ENCODE measurements around the gene FUT4.
"Not testable (repeated sequence)": the region's sequence is repeated elsewhere in the genome, so short reads cannot be mapped to it uniquely, and the experiment has no call there.

Gene FUT4

GRCh38 chr11:94543695-94544645, at the start of gene FUT4:
TSS of gene FUT4 (plus strand) at chr11:94543921. CDS start at chr11:94544134, 213 bp downstream.
- DNase-seq: peak; percentile 95

- DNase-seq: no peak
These were observed 49.5 kb upstream of the FUT4 start for GRCh38 chr11:94494126-94494680.

- DNase-seq: no peak
These were observed 43.5 kb upstream of the FUT4 start for GRCh38 chr11:94500181-94500580.

GRCh38 chr11:94501522-94501921, 42.2 kb upstream of the FUT4 start:
- no peak for DNase-seq

- no peak for DNase-seq
These were observed 38.9 kb upstream of the FUT4 start for GRCh38 chr11:94504689-94505293.

- DNase-seq: not testable (repeated sequence)
These were observed 37.2 kb upstream of the FUT4 start for GRCh38 chr11:94506513-94506912.

GRCh38 chr11:94507485-94507884, 36.2 kb upstream of the FUT4 start:
- DNase-seq: no peak

- peak; percentile 92 for DNase-seq
These were observed 31.6 kb upstream of the FUT4 start, which contains the start of gene C11orf97 for GRCh38 chr11:94511932-94512781. TSS of gene C11orf97 (plus strand) at chr11:94512461. CDS start at chr11:94512529, 68 bp downstream.

GRCh38 chr11:94513091-94513490, 30.6 kb upstream of the FUT4 start:
- DNase-seq: no peak

- no peak for DNase-seq
These were observed 28.3 kb upstream of the FUT4 start for GRCh38 chr11:94515398-94515797.

GRCh38 chr11:94516725-94517124, 27.0 kb upstream of the FUT4 start:
- no peak for DNase-seq

- DNase-seq: no peak
These were observed 25.4 kb upstream of the FUT4 start for GRCh38 chr11:94518300-94518699.

GRCh38 chr11:94519478-94520084, 24.1 kb upstream of the FUT4 start:
- no peak for DNase-seq

GRCh38 chr11:94521684-94522083, 22.0 kb upstream of the FUT4 start:
- peak; percentile 52 for DNase-seq

GRCh38 chr11:94524341-94524740, 19.4 kb upstream of the FUT4 start:
- no peak for DNase-seq

- no peak for DNase-seq
These were observed 18.0 kb upstream of the FUT4 start for GRCh38 chr11:94525546-94526324.

- DNase-seq: no peak
These were observed 16.9 kb upstream of the FUT4 start for GRCh38 chr11:94526645-94527438.

- no peak for DNase-seq
These were observed 15.2 kb upstream of the FUT4 start for GRCh38 chr11:94528551-94528950.

GRCh38 chr11:94532211-94532610, 11.5 kb upstream of the FUT4 start:
- DNase-seq: no peak

- no peak for DNase-seq
These were observed 10.5 kb upstream of the FUT4 start for GRCh38 chr11:94533206-94533605.
